K562 (cell line): Measurements from ENCODE around the gene RPS2. TPM values are rescaled to one million over a fixed set of nuclear protein-coding genes. Genes with fewer than 3 reads are reported as not detected.
A peak's percentile ranks its signal among the peaks of the same experiment; 100 is the strongest.

Experiments used
- CREM ChIP-seq: IDR thresholded peaks from 2 replicates; pipeline ENCODE4 v1.6.1; 2014; ENCODE audit warnings: antibody characterized with exemption, low read depth
- GATAD2A ChIP-seq: fragments of 450-650 bp; IDR thresholded peaks from 2 replicates; pipeline ENCODE4 v1.6.1; 2017
- KHSRP ChIP-seq: fragments of 450-650 bp; IDR thresholded peaks from 2 replicates; pipeline ENCODE4 v1.6.1; 2017
- MTA2 ChIP-seq: fragments of 450-650 bp; IDR thresholded peaks from 2 replicates; pipeline ENCODE4 v1.6.1; 2016; ENCODE audit warnings: low read depth
- PTBP1 ChIP-seq: fragments of 200-400 bp; formaldehyde crosslinking; IDR thresholded peaks from 2 replicates; pipeline ENCODE4 v1.6.1; 2017; ENCODE audit warnings: low read depth, low read length
- XRCC3 ChIP-seq: fragments of 450-650 bp; IDR thresholded peaks from 2 replicates; pipeline ENCODE4 v1.6.1; 2017; ENCODE audit warnings: mild to moderate bottlenecking, moderate library complexity
- ZFP36 ChIP-seq: fragments of 150-350 bp; IDR thresholded peaks from 2 replicates; pipeline ENCODE4 v1.6.1; 2018; ENCODE audit warnings: low read length, low read depth; ENCODE audit not compliant: partially characterized antibody
- ZNF133 ChIP-seq: fragments of 250-450 bp; sonication (Bioruptor Pico); IDR thresholded peaks from 2 replicates; pipeline ENCODE4 v1.4.0; 2020; ENCODE audit warnings: mild to moderate bottlenecking
- ZNF140 ChIP-seq: fragments of 250-450 bp; sonication (Bioruptor Pico); IDR thresholded peaks from 2 replicates; pipeline ENCODE4 v1.8.0; 2021; ENCODE audit warnings: moderate library complexity, mild to moderate bottlenecking, inconsistent platforms
- ZNF24 ChIP-seq: fragments of 450-650 bp; IDR thresholded peaks from 2 replicates; pipeline ENCODE4 v1.6.1; 2016
- ZNF431 ChIP-seq: sonication (generic); formaldehyde crosslinking; IDR thresholded peaks from 2 replicates; pipeline ENCODE4 v1.8.0; 2022; ENCODE audit warnings: mild to moderate bottlenecking, missing genetic modification reagents
- ZNF445 ChIP-seq: fragments of 250-450 bp; sonication (Bioruptor Pico); IDR thresholded peaks from 2 replicates; pipeline ENCODE4 v1.4.0; 2020; ENCODE audit warnings: low read depth, mild to moderate bottlenecking, moderate library complexity
- ZNF830 ChIP-seq: fragments of 250-450 bp; sonication (Bioruptor Pico); IDR thresholded peaks from 2 replicates; pipeline ENCODE4 v1.5.0; 2021; ENCODE audit warnings: mild to moderate bottlenecking
- polyA plus RNA-seq, 8 experiments: library from polyadenylated mRNA; depleted of rRNA in 4 of 8; stranded (reverse) in 5 of 8; unstranded in 3 of 8; fragments of >200 nt; fragmentation: Nextera tagmentation in 2 of 8; fragmentation: Illumina TruSeq in 1 of 8; extraction: Ambion mirVana in 2 of 8; extraction: Trizol in 1 of 8; gene quantifications; 2 replicates each; pipeline versions ENCODE4 v1.2.1 to v1.2.3, GENCODE V29; 2011 to 2014; ENCODE audit warnings: inconsistent platforms in 1 of 8, missing spikeins in 1 of 8
- total RNA-seq, 7 experiments: library from RNA; depleted of rRNA in 6 of 7; stranded (reverse); fragments of >200 nt in 6 of 7; fragmentation: Illumina TruSeq in 2 of 7; extraction: Trizol in 2 of 7; gene quantifications; 2 replicates each; pipeline versions ENCODE4 v1.2.1 to v1.2.3, GENCODE V29; 2011 to 2021; ENCODE audit warnings: low replicate concordance in 1 of 7
- TF ChIP-seq, protein P1 (sequence below): fragments of 450-650 bp; IDR thresholded peaks from 2 replicates; pipeline ENCODE4 v1.6.1; 2017; ENCODE audit warnings: antibody characterized with exemption, mild to moderate bottlenecking
- TF ChIP-seq, protein P2 (sequence below): fragments of 250-450 bp; sonication (Bioruptor Pico); IDR thresholded peaks from 2 replicates; pipeline ENCODE4 v1.5.1; 2021; ENCODE audit warnings: mild to moderate bottlenecking
- TF ChIP-seq, protein P3 (sequence below): fragments of 450-650 bp; formaldehyde crosslinking; IDR thresholded peaks from 2 replicates; pipeline ENCODE4 v1.4.0; 2022; ENCODE audit warnings: missing genetic modification characterization
- TF ChIP-seq, protein P4 (sequence below), 2 experiments: fragments of 250-450 bp in 1 of 2; fragments of 450-650 bp in 1 of 2; sonication (Bioruptor Pico) in 1 of 2; IDR thresholded peaks; 2 replicates each; pipeline versions ENCODE4 v1.6.1 to v1.8.0; 2016 to 2021; ENCODE audit warnings: mild to moderate bottlenecking in 2 of 2, moderate library complexity in 2 of 2, missing compliant biosample characterization in 1 of 2, missing genetic modification characterization in 1 of 2

The RPS2 gene
- total and polyA plus RNA-seq, 9 of the 15 experiments (the other 6 are each of a cell fraction or from before 2014, with no cell fraction given), result 834 to 4,794 (median 3,793) TPM

DNA sequence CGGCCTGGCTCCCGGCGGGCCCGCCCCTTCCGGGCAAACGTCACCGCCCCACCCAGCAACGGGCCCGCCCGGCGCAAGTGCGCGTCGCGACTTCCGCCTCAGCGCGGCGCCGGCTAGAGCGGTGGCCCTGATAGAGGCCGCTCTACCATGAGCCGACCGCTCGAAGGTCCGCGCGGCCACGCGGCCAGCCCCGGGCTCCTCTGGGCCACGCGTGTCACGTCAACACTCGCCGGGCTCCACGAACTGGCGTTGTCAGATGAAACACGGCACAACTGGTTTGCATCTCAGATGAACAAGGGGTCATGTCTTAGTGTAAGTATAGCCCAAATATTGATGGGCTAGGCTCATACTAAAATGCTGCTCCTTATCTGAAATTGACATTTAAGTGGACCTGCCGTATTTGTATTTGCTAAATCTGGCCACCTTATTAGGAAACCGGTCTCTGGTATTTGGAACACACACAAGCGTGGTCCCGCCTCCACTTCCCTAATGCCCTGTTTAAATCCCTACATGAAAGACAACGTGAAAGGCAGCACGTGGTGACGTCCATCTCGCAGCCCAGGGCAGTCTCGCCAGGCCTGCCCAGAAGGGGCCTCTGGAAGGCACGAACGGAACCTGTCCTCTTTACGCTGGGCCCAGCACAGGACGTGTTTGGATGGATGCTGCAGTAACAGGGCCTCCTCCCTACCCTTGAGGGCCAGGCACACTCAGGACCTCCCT is 45.3 kb upstream of the RPS2 start, which contains the start of gene ZNF598 (continued):
- peak; percentile 9 for TF ChIP-seq ZFP36
- TF ChIP-seq, protein P1, sequence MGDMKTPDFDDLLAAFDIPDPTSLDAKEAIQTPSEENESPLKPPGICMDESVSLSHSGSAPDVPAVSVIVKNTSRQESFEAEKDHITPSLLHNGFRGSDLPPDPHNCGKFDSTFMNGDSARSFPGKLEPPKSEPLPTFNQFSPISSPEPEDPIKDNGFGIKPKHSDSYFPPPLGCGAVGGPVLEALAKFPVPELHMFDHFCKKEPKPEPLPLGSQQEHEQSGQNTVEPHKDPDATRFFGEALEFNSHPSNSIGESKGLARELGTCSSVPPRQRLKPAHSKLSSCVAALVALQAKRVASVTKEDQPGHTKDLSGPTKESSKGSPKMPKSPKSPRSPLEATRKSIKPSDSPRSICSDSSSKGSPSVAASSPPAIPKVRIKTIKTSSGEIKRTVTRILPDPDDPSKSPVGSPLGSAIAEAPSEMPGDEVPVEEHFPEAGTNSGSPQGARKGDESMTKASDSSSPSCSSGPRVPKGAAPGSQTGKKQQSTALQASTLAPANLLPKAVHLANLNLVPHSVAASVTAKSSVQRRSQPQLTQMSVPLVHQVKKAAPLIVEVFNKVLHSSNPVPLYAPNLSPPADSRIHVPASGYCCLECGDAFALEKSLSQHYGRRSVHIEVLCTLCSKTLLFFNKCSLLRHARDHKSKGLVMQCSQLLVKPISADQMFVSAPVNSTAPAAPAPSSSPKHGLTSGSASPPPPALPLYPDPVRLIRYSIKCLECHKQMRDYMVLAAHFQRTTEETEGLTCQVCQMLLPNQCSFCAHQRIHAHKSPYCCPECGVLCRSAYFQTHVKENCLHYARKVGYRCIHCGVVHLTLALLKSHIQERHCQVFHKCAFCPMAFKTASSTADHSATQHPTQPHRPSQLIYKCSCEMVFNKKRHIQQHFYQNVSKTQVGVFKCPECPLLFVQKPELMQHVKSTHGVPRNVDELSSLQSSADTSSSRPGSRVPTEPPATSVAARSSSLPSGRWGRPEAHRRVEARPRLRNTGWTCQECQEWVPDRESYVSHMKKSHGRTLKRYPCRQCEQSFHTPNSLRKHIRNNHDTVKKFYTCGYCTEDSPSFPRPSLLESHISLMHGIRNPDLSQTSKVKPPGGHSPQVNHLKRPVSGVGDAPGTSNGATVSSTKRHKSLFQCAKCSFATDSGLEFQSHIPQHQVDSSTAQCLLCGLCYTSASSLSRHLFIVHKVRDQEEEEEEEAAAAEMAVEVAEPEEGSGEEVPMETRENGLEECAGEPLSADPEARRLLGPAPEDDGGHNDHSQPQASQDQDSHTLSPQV, result peak; percentile 92
- no peak for TF ChIP-seq XRCC3
- TF ChIP-seq, protein P2, sequence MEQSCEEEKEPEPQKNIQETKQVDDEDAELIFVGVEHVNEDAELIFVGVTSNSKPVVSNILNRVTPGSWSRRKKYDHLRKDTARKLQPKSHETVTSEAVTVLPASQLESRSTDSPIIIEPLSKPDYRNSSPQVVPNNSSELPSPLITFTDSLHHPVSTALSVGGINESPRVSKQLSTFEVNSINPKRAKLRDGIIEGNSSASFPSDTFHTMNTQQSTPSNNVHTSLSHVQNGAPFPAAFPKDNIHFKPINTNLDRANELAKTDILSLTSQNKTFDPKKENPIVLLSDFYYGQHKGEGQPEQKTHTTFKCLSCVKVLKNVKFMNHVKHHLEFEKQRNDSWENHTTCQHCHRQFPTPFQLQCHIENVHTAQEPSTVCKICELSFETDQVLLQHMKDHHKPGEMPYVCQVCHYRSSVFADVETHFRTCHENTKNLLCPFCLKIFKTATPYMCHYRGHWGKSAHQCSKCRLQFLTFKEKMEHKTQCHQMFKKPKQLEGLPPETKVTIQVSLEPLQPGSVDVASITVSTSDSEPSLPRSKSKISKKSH, result no peak
- 0 out of 2 replicates have a peak, but pooled peaks have one; percentile 18 for TF ChIP-seq GATAD2A
- no peak for TF ChIP-seq KHSRP
- peak; percentile 62; the same call in 1 of the 2 replicates for TF ChIP-seq ZNF431 (CRISPR knock-in tag)
- TF ChIP-seq, protein P3, sequence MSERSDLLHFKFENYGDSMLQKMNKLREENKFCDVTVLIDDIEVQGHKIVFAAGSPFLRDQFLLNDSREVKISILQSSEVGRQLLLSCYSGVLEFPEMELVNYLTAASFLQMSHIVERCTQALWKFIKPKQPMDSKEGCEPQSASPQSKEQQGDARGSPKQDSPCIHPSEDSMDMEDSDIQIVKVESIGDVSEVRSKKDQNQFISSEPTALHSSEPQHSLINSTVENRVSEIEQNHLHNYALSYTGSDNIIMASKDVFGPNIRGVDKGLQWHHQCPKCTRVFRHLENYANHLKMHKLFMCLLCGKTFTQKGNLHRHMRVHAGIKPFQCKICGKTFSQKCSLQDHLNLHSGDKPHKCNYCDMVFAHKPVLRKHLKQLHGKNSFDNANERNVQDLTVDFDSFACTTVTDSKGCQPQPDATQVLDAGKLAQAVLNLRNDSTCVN (CRISPR knock-in tag), result no peak
- TF ChIP-seq ZNF445 (CRISPR knock-in tag), result no peak
- no peak for TF ChIP-seq ZNF133 (CRISPR knock-in tag)
- TF ChIP-seq ZNF140 (CRISPR knock-in tag), result no peak
- TF ChIP-seq MTA2, result no peak
- no peak for TF ChIP-seq ZNF830 (CRISPR knock-in tag)
- TF ChIP-seq, protein P4, sequence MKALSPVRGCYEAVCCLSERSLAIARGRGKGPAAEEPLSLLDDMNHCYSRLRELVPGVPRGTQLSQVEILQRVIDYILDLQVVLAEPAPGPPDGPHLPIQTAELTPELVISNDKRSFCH (CRISPR knock-in tag; IDR thresholded peaks at IDR 0.05), result no peak
- TF ChIP-seq, protein P4 (tag; IDR thresholded peaks at IDR 0.05), result peak; percentile 86
- peak; percentile 86 for TF ChIP-seq CREM
- no peak for TF ChIP-seq PTBP1
- TF ChIP-seq ZNF24, result peak; percentile 15; the same call in 1 of the 2 replicates
